PC-9 (cell line): ENCODE measurements around the gene ELMO1. TPM values are rescaled to one million over a fixed set of nuclear protein-coding genes. Genes with fewer than 3 reads are reported as not detected.
A peak's percentile ranks its signal among the peaks of the same experiment; 100 is the strongest.

ENCODE experiments used
- BruUV-seq: library from RNA; stranded (reverse); fragments of 400-500 nt; replicated peaks from 2 replicates; lab custom pipeline; 2021; lab: Mats Ljungman, UMichigan
- CTCF ChIA-PET: fragments of 300-600 bp; sonication (Branson Sonifier 250); formaldehyde crosslinking; loops from one replicate; lab custom pipeline; 2022; ENCODE audit warnings: antibody characterized with exemption; lab: Charles Lee
- POLR2A ChIA-PET: fragments of 300-600 bp; sonication (Branson Sonifier 250); formaldehyde crosslinking; loops from one replicate; lab custom pipeline; 2022; ENCODE audit warnings: antibody characterized with exemption; ENCODE audit not compliant: unreplicated experiment; lab: Charles Lee
- DNase-seq, 2 experiments: peaks; one replicate each; pipeline versions ENCODE4 v3.0.0 to v3.0.0-alpha.2; 2015 to 2022; ENCODE audit warnings: mixed read lengths in 1 of 2
- H2AFZ ChIP-seq: fragments of 200-600 bp; sonication (generic); 2 replicates; pipeline ENCODE4 v1.8.1; 2017; ENCODE audit warnings: antibody characterized with exemption
- H3F3A ChIP-seq: fragments of 200-600 bp; sonication (generic); 2 replicates; pipeline ENCODE4 v1.8.1; 2017; ENCODE audit warnings: antibody characterized with exemption, mild to moderate bottlenecking, low read depth; ENCODE audit not compliant: insufficient read depth
- H3K27ac ChIP-seq: fragments of 200-600 bp; sonication (generic); 2 replicates; pipeline ENCODE4 v1.6.1; 2016; ENCODE audit warnings: mixed run types
- H3K27me3 ChIP-seq: fragments of 200-600 bp; sonication (generic); 2 replicates; pipeline ENCODE4 v1.6.1; 2016; ENCODE audit warnings: low read depth, mixed run types; ENCODE audit not compliant: insufficient read depth
- H3K36me3 ChIP-seq: fragments of 200-600 bp; sonication (generic); 2 replicates; pipeline ENCODE4 v1.6.1; 2016; ENCODE audit warnings: low read depth, mixed run types
- H3K4me1 ChIP-seq: fragments of 200-600 bp; sonication (generic); replicated peaks from 2 replicates; pipeline ENCODE4 v1.6.1; 2016; ENCODE audit warnings: mixed run types; ENCODE audit not compliant: insufficient read depth
- H3K4me2 ChIP-seq: fragments of 200-600 bp; sonication (generic); 2 replicates; pipeline ENCODE4 v1.6.1; 2017; ENCODE audit warnings: mixed run types
- H3K4me3 ChIP-seq: fragments of 200-600 bp; sonication (generic); 2 replicates; pipeline ENCODE4 v1.6.1; 2016; ENCODE audit warnings: mixed run types
- H3K79me2 ChIP-seq: fragments of 200-600 bp; sonication (generic); 2 replicates; pipeline ENCODE4 v1.6.1; 2017; ENCODE audit warnings: low read depth, mixed run types
- H3K9me2 ChIP-seq: fragments of 200-600 bp; sonication (generic); 2 replicates; pipeline ENCODE4 v1.8.1; 2017; ENCODE audit warnings: mild to moderate bottlenecking; ENCODE audit not compliant: insufficient read depth
- H3K9me3 ChIP-seq: fragments of 200-600 bp; sonication (generic); 2 replicates; pipeline ENCODE4 v1.8.1; 2016; ENCODE audit warnings: low read depth; ENCODE audit not compliant: insufficient read depth
- H4K20me1 ChIP-seq: fragments of 200-600 bp; sonication (generic); 2 replicates; pipeline ENCODE4 v1.8.1; 2017; ENCODE audit not compliant: insufficient read depth
- EZH2 ChIP-seq: fragments of 200-600 bp; sonication (generic); IDR thresholded peaks from 2 replicates; pipeline ENCODE4 v1.8.0; 2017; ENCODE audit warnings: antibody characterized with exemption, low read depth
- intact Hi-C: fragments of 100-400 bp; cut with micrococcal nuclease; formaldehyde crosslinking; loops from one replicate; pipeline ENCODE4 v1.10.0; 2022; ENCODE audit not compliant: unreplicated experiment
- total RNA-seq: library from RNA; stranded (reverse); gene quantifications from 2 replicates; pipeline ENCODE4 v1.2.3, GENCODE V29; 2021
- TF ChIP-seq, protein P1 (sequence below): fragments of 200-600 bp; sonication (generic); conservative IDR thresholded peaks from 2 replicates; pipeline ENCODE4 v1.6.1; 2017; ENCODE audit warnings: mixed run types, antibody characterized with exemption, mild to moderate bottlenecking, moderate library complexity

Gene ELMO1
- total RNA-seq, 1 experiment from 2014 or later, result 4.8 TPM

DNA sequence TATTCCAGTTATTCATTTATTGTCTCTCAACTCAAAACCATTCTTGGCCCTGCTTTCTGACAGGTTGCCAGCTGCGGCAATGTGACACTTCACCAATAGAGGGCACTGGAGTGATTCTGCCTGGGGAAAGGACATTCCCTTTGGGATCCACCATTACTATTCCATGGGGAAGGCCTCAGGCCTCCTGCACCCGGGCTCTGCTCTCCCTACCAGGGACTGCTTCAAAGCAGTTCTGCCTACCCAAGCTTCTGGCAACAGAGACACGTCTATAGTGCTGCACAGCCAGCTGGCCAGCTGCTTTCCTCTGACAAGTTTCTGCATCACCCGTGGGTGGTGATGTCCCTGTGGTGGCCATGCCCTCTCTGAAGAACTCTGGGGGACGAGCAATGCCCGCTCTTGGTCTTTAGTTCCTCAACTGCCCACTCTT lies 163.8 kb downstream of the ELMO1 start:
- no TSS peak for BruUV-seq

DNA sequence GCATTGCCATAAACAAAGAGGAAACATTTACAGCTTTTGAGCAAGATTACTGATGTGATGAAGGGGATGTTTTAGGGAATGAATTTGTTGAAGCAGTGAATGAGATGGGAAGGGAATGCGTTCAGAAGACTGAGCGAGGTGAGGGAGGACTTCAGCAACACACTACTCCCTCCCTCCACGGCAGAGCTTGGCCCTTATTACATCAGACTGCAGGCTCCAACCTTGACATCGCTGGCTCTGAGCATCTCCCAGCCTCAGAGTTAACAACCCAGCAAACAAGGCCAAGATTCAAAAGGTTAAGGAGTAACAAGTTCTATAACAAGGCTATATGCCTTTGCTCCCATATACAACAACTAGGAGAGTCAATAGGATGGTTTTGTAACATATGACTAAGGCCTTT lies 164.4 kb downstream of the ELMO1 start:
- Histone ChIP-seq H3K4me2 (no peak overlapping the region), H3K27me3 (no peaks in the 10 kb centered on the region), H3K79me2 (no peaks in the 10 kb centered on the region), H3K9me3 (no peaks in the 10 kb centered on the region), H2AFZ (no peak overlapping the region), H3K9me2 (no peaks in the 10 kb centered on the region), H4K20me1 (no peaks in the 10 kb centered on the region), H3K4me1 (no peaks in the 10 kb centered on the region), H3K27ac (no peak overlapping the region), H3K36me3 (no peaks in the 10 kb centered on the region), H3K4me3 (no peak overlapping the region), H3F3A (no peaks in the 10 kb centered on the region)
- BruUV-seq, result no TSS peak
- ChIA-PET CTCF (no interaction called here), POLR2A (no interaction called here)
- intact Hi-C loops, result loop anchor here (5.0 kb wide), 1 partner anchor 213 kb away; no protein-coding TSS in a partner anchor
- TF ChIP-seq, protein P1, sequence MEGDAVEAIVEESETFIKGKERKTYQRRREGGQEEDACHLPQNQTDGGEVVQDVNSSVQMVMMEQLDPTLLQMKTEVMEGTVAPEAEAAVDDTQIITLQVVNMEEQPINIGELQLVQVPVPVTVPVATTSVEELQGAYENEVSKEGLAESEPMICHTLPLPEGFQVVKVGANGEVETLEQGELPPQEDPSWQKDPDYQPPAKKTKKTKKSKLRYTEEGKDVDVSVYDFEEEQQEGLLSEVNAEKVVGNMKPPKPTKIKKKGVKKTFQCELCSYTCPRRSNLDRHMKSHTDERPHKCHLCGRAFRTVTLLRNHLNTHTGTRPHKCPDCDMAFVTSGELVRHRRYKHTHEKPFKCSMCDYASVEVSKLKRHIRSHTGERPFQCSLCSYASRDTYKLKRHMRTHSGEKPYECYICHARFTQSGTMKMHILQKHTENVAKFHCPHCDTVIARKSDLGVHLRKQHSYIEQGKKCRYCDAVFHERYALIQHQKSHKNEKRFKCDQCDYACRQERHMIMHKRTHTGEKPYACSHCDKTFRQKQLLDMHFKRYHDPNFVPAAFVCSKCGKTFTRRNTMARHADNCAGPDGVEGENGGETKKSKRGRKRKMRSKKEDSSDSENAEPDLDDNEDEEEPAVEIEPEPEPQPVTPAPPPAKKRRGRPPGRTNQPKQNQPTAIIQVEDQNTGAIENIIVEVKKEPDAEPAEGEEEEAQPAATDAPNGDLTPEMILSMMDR, result no peak
- TF ChIP-seq EZH2, result no peak
- DNase-seq, result no peak

More for the DNA sequence above, 163.8 kb downstream of the ELMO1 start:
- POLR2A ChIA-PET, result no interaction called here
- Histone ChIP-seq H3K4me3 (no peak overlapping the region), H3K27ac (no peak overlapping the region), H3K27me3 (no peaks in the 10 kb centered on the region), H3K36me3 (no peaks in the 10 kb centered on the region), H3K4me2 (no peak overlapping the region), H2AFZ (no peak overlapping the region), H3K79me2 (no peaks in the 10 kb centered on the region), H3K9me3 (no peaks in the 10 kb centered on the region), H3K4me1 (no peaks in the 10 kb centered on the region), H4K20me1 (no peaks in the 10 kb centered on the region), H3F3A (no peaks in the 10 kb centered on the region), H3K9me2 (no peaks in the 10 kb centered on the region)
- intact Hi-C loops, result loop anchor here (5.0 kb wide), 1 partner anchor 212 kb away; no protein-coding TSS in a partner anchor
- peak in 1 of 2 experiments; percentile 19 for DNase-seq
- no peak for TF ChIP-seq EZH2
- TF ChIP-seq, protein P1, result peak; percentile 74
- CTCF ChIA-PET, result no interaction called here

DNA sequence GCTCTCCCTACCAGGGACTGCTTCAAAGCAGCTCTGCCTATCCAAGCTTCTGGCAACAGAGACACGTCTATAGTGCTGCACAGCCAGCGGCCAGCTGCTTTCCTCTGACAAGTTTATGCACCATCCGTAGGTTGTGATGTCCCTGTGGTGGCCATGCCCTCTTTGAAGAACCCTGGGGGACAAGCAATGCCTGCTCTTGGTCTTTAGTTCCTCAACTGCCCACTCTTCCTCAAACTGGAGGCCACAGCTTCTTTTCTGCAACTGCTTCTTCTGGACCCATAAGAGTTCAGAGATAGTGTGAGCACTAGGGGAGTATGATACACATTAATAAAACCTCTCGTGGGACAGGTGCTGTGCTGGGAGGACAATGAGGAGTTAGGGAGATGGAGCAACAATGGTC lies 164.9 kb downstream of the ELMO1 start:
- POLR2A ChIA-PET, result no interaction called here
- no TSS peak for BruUV-seq
- Histone ChIP-seq H3K36me3 (no peaks in the 10 kb centered on the region), H3K4me1 (no peaks in the 10 kb centered on the region), H3K4me3 (no peak overlapping the region), H3K9me2 (no peaks in the 10 kb centered on the region), H3K27me3 (no peaks in the 10 kb centered on the region), H4K20me1 (no peaks in the 10 kb centered on the region), H3K79me2 (no peaks in the 10 kb centered on the region), H2AFZ (no peak overlapping the region), H3K9me3 (no peaks in the 10 kb centered on the region), H3F3A (no peaks in the 10 kb centered on the region), H3K4me2 (no peak overlapping the region), H3K27ac (no peak overlapping the region)
- CTCF ChIA-PET, result no interaction called here
- DNase-seq, result no peak
- intact Hi-C loops, result loop anchor here (5.0 kb wide), 1 partner anchor 214 kb away; no protein-coding TSS in a partner anchor
- no peak for TF ChIP-seq EZH2
- TF ChIP-seq, protein P1, result no peak
